ENCODE data around the gene CENPB.
"Not testable (repeated sequence)": the region's sequence is repeated elsewhere in the genome, so short reads cannot be mapped to it uniquely, and the experiment has no call there.

The CENPB gene

DNA sequence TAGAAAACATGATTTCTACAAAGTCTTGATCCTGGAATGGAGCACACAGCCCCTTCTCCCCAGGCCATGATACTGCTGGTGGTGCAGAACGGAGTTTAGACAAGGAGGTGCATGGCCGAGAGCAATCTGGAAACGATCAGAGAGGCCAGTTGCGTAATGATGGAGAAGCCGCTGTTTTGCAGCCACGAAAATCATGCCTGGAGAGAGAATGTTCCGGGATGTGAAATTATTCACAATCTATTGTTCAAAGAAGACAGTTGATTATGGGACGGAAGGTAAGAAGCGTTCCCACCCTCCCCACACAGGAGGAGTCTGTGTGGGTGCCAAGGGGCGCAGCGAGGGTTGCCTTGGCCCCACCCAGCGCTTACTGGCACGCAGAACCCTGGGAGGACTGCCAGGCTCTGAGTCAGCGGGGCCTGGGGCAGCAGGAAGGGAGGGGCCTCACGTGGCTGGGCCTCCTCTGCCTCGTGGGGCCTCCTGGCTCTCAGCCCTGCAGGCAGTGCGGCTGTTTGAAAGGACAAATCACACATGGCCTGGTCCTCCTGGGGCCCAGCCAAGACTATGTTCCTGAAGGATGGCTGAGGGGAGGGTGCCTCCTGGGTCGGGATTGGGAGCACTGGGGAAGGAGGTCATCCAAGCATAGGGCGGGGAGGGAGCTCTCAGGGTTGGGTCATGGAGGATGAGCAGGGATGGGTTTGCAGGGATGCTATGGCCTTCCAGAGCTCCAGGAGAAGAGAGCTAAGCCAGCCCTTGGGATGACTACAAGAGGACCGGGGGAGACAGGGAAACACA lies 25.1 kb upstream of the CENPB start:
- peak; percentile 82 for DNase-seq (ENCODE audit: low read depth)

GRCh38 chr20:3808544-3808943 lies 22.0 kb upstream of the CENPB start:
- no peak for DNase-seq (ENCODE audit: low read depth)

- no peak for DNase-seq (ENCODE audit: low read depth)
Measured at GRCh38 chr20:3804781-3805180, 18.2 kb upstream of the CENPB start.

DNA sequence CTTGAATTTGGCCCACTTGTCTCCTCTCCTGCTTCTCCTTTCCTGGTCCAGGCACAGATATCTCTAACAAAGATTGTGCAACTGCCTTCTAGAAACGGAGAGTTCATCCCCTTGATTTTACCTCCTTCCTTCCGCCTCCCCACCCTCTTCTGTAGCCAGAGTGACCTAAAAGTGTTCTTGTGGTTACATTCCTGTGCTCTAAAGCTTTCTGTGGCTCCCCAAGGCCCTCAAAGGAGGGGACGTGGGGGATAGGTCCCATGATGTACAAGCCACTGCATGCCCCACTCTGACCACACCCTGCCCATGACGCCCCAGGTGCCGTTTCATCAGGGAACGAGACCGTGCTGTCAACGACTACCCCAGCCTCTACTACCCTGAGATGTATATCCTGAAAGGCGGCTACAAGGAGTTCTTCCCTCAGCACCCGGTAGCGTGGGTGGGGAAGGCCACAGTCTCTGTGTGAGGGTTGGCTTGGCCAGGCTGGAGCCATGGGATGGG lies 17.8 kb upstream of the CENPB start:
- no peak for DNase-seq (ENCODE audit: low read depth)

- no peak for DNase-seq (ENCODE audit: low read depth)
Measured at GRCh38 chr20:3803854-3804253, 17.3 kb upstream of the CENPB start.

DNA sequence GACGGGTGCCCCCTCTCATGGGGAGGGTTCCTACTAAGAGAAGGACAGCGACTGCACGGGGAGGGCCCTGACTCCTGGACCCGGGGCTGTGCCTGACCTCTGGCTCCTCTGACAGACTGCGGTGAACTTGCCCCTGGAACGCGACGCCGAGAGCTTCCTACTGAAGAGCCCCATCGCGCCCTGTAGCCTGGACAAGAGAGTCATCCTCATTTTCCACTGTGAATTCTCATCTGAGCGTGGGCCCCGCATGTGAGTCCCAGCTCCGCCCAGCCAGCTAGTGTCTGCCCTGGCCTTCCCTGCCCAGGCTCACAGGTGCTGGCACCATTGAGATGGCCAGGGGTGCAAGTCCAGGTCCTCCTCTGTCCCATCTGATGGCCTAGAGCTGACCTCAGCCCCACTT lies 16.7 kb upstream of the CENPB start:
- DNase-seq (ENCODE audit: low read depth): no peak

DNA sequence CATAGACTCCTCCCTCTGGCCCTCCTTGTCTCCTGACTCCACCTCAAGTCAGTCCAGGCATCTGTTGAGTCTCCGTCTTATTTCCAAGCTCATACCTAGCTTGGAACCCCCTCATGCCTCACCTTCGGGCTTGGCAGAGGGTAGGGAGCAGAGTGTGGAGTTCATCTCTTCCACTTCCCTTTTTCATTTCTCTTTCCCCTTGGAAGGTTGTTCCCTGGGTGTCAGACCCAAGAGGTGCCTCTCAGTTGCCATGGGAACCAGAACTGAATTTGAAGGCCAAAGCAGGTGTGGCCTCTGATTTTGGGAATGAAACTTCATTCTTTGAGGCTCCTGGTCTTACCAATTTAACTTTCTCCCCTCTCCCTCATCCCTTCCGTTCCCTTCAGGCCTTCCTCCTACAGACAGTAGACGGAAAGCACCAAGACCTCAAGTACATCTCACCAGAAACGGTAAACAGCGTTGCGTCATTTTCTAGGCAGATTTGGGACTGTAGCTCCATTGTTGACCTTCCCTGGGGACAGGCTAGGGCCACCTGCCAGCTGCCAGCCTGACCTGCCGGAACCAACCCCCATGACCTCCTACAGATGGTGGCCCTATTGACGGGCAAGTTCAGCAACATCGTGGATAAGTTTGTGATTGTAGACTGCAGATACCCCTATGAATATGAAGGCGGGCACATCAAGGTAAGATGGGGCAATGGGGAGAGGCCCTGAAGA lies 16.1 kb upstream of the CENPB start:
- DNase-seq (ENCODE audit: low read depth): no peak

- DNase-seq (ENCODE audit: low read depth): no peak
Measured at GRCh38 chr20:3801846-3802245, 15.3 kb upstream of the CENPB start.

DNA sequence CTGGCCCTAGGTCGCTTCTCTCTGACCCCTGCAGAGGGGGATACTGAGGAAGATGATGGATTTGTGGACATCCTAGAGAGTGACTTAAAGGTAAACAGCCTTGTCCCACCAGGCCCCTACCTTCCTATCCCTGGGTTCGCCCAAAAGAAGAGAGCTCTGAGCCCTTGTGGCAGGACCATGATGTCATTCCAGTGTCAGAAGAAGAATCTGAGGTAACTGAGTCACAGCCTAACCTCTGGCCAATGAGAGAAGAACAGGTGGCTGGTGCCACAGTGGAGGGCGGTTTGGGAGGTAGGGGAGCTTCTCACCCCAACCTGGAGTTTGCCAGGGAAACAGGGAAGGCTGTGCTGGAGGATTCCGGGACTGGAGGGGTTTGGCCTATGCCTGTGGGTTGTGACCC lies 14.8 kb upstream of the CENPB start:
- DNase-seq (ENCODE audit: low read depth): no peak

- no peak for DNase-seq (ENCODE audit: low read depth)
Measured at GRCh38 chr20:3800878-3801260, 14.3 kb upstream of the CENPB start.

GRCh38 chr20:3800256-3800877 lies 13.8 kb upstream of the CENPB start:
- no peak for DNase-seq (ENCODE audit: low read depth)

- DNase-seq (ENCODE audit: low read depth): no peak
Measured at GRCh38 chr20:3798908-3799248, 12.3 kb upstream of the CENPB start.

DNA sequence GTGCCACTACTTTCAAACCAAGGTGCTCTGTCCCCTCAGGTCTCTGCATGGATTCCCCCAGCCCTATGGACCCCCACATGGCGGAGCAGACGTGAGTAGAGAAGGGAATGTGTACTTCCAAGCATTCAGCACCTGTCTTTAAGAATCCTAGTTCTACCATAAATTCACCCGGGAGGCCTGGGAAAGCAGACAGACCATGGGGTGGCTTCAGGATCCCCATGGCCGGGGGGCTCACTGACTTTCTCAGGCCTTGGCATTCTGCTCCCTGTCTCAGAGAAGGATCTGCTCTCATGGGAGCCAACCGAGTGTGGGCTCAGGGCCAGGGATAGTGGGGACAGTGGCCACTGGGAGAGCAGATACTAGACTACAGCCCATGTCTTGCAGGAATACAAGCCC lies 11.8 kb upstream of the CENPB start:
- no peak for DNase-seq (ENCODE audit: low read depth)

DNA sequence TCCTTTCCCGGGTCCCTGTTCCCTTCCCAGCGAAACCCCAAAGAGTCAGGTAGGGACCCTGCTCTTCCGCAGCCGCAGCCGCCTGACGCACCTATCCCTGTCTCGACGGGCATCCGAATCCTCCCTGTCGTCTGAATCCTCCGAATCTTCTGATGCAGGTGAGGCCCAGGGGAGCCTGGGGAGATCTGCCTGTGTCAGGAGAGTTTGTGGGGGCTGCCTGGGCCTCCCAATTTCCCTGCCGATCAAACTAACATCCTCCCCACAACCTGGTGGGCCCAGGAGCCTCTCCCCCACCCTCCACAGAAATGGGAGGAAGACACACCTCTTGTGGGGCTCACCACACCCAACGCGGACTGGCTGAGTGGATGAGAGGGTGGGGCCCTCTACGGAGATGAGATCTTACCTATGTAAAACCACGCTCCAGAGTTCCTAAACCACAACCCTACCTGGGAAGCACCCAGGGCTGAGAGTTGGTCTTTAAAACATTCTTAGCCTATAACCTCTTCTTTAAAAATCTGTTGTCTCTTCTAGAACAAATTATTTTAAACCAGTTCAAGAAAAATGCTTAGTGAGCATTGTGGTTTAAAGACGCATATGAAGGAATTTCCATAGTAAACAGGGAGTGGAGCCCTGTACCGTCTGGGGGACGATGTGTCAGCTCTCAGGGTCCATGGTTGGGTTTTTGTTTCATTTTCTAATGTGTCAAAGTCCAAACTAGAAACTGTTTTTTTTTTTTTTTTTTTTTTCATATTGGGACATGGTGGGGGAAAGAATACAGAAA lies 11.2 kb upstream of the CENPB start:
- DNase-seq (ENCODE audit: low read depth): no peak

- DNase-seq (ENCODE audit: low read depth): no peak
Measured at GRCh38 chr20:3797226-3797545, 10.6 kb upstream of the CENPB start.

- DNase-seq (ENCODE audit: low read depth): no peak
Measured at GRCh38 chr20:3796477-3797225, 10.1 kb upstream of the CENPB start.

DNA sequence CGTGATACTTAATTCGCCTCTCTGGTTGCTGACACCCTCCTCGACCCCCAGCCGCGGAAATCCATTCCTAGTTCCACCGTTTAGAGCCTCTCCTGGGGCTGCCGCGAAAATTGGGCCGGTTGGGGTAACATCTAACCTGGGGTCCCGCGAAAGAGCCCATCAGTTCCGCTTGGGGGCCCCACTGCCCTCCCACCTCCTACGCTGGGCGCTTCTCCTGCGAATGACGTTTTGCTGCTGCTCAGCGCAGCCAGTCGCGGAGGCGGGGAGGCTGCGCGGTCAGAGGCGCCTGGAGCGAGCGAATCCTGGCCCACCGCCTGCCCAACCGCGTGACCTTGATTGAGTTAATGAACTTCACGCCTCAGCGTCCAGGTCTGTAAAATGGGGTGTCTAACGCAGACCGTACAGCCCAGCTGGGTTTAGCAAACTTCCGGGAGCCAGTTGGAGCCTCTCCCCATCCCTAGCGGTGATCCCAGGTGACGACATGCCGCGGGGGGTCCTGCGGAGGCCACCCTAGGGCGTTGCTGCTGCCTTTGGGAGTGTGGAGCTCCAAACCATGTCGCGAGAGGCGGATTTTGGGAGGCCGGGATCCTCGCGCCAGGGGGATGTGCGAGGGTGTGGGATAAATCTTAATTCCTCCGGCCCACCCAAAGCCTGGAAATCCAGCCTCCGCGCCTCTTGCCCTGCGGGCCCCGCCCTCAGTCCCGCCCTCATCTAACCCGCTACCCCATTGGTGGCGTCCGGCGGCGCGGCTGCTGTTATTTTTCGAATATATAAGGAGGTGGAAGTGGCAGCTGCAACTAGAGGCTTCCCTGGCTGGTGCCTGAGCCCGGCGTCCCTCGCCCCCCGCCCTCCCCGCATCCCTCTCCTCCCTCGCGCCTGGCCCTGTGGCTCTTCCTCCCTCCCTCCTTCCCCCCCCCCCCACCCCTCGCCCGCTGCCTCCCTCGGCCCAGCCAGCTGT lies 9.2 kb upstream of the CENPB start, which contains the start of gene CDC25B:
Gene CDC25B, plus strand, starts transcription at position 800 of the 958 bp plus-strand sequence. CDS start 222 bp downstream, outside the sequence.
- peak; percentile 85 for DNase-seq (ENCODE audit: low read depth)

DNA sequence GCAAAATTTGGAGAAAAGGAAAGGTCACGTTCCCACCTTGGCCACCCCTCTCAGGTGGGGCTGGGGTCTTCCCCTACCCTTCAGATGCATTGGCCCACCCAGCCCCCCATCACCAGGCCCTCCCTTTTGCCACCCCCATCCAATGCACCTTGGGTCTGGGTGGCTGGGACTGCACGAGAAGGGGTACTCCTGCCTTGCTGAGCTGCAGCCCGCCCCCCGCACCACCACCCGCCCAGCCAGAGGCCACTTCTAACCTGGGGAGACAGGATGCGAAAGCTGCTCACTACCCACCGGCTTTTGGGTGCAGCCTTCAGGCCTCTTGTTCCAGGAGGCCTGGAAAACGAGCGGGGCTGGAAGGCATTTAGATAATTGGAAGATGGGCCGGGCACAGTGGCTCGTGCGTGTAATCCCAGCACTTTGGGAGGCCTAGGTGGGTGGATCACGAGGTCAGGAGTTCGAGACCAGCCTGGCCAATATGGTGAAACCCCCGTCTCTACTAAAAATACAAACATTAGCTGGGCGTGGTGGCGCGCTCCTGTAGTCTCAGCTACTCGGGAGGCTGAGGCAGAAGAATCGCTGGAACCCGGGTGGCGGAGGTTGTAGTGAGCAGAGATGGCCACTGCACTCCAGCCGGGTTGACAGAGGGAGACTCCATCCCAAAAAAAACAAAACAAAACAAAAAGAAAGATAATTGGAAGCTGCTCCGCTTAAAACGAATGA lies 8.3 kb upstream of the CENPB start:
- DNase-seq (ENCODE audit: low read depth): no peak

- DNase-seq (ENCODE audit: low read depth): not testable (repeated sequence)
Measured at GRCh38 chr20:3794168-3794567, 7.6 kb upstream of the CENPB start.

- DNase-seq (ENCODE audit: low read depth): not testable (repeated sequence)
Measured at GRCh38 chr20:3789201-3789600, 2.7 kb upstream of the CENPB start.
